Ascending aorta (tissue), 2 donors: ENCODE measurements around the gene RGS3. TPM values are rescaled to one million over a fixed set of nuclear protein-coding genes. Genes with fewer than 3 reads are reported as not detected.

Experiments
- DNase-seq, 2 donors: peaks; one replicate each; pipeline ENCODE4 v3.0.0-alpha.2; 2019; ENCODE audit warnings: low spot score in 2 of 2
- H3K27ac ChIP-seq, 2 donors: fragments of 200-600 bp; sonication (generic); one replicate each; pipeline ENCODE4 v1.5.1; 2016 to 2017; ENCODE audit warnings: mild to moderate bottlenecking in 1 of 2
- H3K27me3 ChIP-seq: fragments of 200-600 bp; sonication (generic); one replicate; pipeline ENCODE4 v1.5.1; 2017
- H3K36me3 ChIP-seq, 2 donors: fragments of 200-600 bp; sonication (generic); one replicate each; pipeline ENCODE4 v1.5.1; 2016
- H3K4me1 ChIP-seq, 2 donors: fragments of 200-600 bp; sonication (generic); one replicate each; pipeline ENCODE4 v1.5.1; 2016 to 2017; ENCODE audit warnings: mild to moderate bottlenecking in 1 of 2
- H3K4me3 ChIP-seq, 2 donors: fragments of 200-600 bp; sonication (generic); one replicate each; pipeline ENCODE4 v1.5.1; 2016 to 2017; ENCODE audit warnings: mild to moderate bottlenecking in 1 of 2
- H3K9me3 ChIP-seq, 2 donors: fragments of 200-600 bp; sonication (generic); one replicate each; pipeline ENCODE4 v1.5.1; 2016
- CTCF ChIP-seq, 3 experiments: fragments of 200-600 bp in 2 of 3; fragments of 450-650 bp in 1 of 3; sonication (generic) in 2 of 3; IDR thresholded peaks; one replicate each; pipeline ENCODE4 v1.5.1; 2016 to 2019; ENCODE audit warnings: antibody characterized with exemption in 3 of 3, mild to moderate bottlenecking in 1 of 3, moderate library complexity in 1 of 3
- intact Hi-C: fragments of 100-400 bp; cut with DNase I; formaldehyde crosslinking; loops from one replicate; pipeline ENCODE4 v1.15.1; 2023
- total RNA-seq: library from RNA; depleted of rRNA; stranded (reverse); fragments of >200 nt; gene quantifications from one replicate; pipeline ENCODE4 v1.1.0, GENCODE V29; 2016

The RGS3 gene
- total RNA-seq, 1 donor from 2014 or later: 125 TPM

DNA sequence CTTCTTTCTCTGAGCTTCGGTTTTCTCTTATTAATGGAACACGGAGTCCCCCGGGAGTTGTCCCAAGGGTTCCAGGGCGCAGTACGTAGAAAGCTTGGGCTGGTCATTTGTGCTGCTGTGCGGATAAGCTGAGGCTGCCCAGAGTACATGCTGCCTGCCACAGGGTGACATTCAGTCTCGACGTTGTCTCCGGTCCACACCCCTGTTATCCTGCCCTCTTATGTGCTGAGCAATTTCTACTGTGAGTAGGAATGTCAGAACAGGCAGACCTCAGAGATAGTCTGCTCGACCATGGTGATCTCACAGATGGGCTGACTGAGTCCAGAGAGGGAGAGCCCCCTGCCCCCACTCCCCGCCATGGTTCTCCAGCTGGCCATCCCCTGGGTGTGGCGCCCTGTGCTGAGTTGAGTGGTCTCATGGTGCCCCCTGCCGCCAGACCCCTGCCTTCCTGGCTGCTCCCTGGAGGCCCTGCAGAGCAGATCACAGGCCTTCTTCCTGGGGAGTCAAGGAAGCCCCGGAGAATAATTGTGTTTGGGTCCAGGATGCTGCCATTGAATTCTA is 124.0 kb downstream of the RGS3 start:
- intact Hi-C loops: loop anchor here (2.0 to 5.0 kb wide), 2 partner anchors 141 to 310 kb away; partner anchors contain the start of genes CDC26 and PRPF4
- no peak for DNase-seq
- peaks cover 11 to 44% of the 10 kb centered on the region in 2 donors for H3K4me1 ChIP-seq

DNA sequence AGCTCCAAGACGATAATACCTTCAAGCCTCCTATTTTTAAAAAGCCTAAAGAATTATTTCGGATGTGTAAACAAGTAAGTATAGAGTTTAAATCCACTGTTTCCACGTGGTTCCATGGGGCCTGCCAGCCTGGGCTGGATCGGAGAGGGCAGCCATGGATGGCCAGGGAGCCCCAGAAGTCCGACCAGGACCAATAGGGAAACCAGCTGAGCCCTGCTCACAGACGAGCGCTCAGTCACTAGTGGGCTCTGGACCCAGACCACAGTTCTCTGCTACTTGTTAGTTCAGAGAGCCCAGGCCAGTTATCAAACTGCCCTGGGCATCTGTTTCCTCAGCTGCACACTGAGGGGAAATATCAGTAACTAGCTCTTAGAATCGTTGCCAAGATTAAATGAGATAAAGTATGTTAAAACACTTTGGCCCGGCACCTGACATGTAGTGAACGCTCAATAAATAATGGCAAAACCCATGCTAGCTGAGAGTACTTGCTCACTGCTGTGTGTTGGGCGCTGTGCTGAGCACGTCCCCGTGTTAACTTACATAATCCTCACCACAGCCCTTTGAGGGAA is 124.8 kb downstream of the RGS3 start:
- intact Hi-C loops: loop anchor here (5.0 kb wide), 1 partner anchor 311 kb away; the partner anchor contains the start of genes CDC26 and PRPF4
- Histone ChIP-seq H3K4me1 (peaks cover 11 to 41% of the 10 kb centered on the region in 2 donors), H3K27me3 (no peaks in the 10 kb centered on the region), H3K9me3 (no peaks in the 10 kb centered on the region), H3K4me3 (no peak overlapping the region), H3K27ac (peak overlapping the region; percentile 68 to 96), H3K36me3 (peaks cover 24 to 48% of the 10 kb centered on the region in 2 donors)
- TF ChIP-seq CTCF (IDR thresholded peaks at IDR 0.05): no peak
- no peak for DNase-seq

More for the DNA sequence above, 124.0 kb downstream of the RGS3 start:
- Histone ChIP-seq H3K27ac (peak overlapping the region; percentile 68 to 96), H3K27me3 (no peaks in the 10 kb centered on the region), H3K9me3 (no peaks in the 10 kb centered on the region), H3K36me3 (peaks cover 26 to 52% of the 10 kb centered on the region in 2 donors), H3K4me3 (no peak overlapping the region)
- peak; percentile 8 to 45 (median 41) for TF ChIP-seq CTCF (IDR thresholded peaks at IDR 0.05)

GRCh38 chr9:113588936-113589335 is 125.4 kb downstream of the RGS3 start:
- DNase-seq: no peak
- no peak overlapping the region for H3K4me3 ChIP-seq
- peaks cover 11 to 44% of the 10 kb centered on the region in 2 donors for H3K4me1 ChIP-seq
- H3K27ac ChIP-seq: peak overlapping the region; percentile 68 to 96
- H3K27me3 ChIP-seq: no peaks in the 10 kb centered on the region
- intact Hi-C loops: loop anchor here (5.0 kb wide), 1 partner anchor 312 kb away; the partner anchor contains the start of genes CDC26 and PRPF4
- peaks cover 18 to 42% of the 10 kb centered on the region in 2 donors for H3K36me3 ChIP-seq
- TF ChIP-seq CTCF (IDR thresholded peaks at IDR 0.05): no peak
- H3K9me3 ChIP-seq: no peaks in the 10 kb centered on the region

GRCh38 chr9:113589407-113589806 is 125.9 kb downstream of the RGS3 start:
- Histone ChIP-seq H3K36me3 (peaks cover 14 to 38% of the 10 kb centered on the region in 2 donors), H3K4me3 (no peak overlapping the region), H3K27ac (peak overlapping the region; percentile 68 to 96), H3K4me1 (peaks cover 11 to 44% of the 10 kb centered on the region in 2 donors), H3K9me3 (no peaks in the 10 kb centered on the region), H3K27me3 (no peaks in the 10 kb centered on the region)
- no peak for TF ChIP-seq CTCF (IDR thresholded peaks at IDR 0.05)
- DNase-seq: no peak
- intact Hi-C loops: loop anchor here (5.0 kb wide), 1 partner anchor 312 kb away; the partner anchor contains the start of genes CDC26 and PRPF4

DNA sequence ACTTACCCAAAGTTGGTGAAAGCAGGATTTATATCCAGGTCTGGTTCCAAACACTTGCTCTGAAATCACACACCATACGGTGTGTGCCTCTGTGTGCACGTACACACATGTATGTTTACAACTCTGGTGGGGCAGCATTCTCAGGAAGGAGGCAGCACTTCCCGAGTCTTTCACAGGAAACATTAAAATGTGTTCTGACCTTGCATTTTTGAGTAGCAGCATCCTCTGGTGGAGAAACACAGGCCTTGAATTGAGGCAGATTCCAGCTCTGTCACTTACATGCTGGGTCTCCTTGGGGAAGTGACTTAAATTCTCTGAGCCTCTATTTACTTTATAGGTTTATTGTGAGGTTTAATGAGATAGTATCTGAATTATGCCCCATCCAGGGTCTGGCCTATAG is 126.4 kb downstream of the RGS3 start:
- intact Hi-C loops: loop anchor here (5.0 kb wide), 1 partner anchor 313 kb away; the partner anchor contains the start of genes CDC26 and PRPF4
- peak overlapping the region; percentile 68 to 96 for H3K27ac ChIP-seq
- H3K36me3 ChIP-seq: peaks cover 9 to 33% of the 10 kb centered on the region in 2 donors
- H3K9me3 ChIP-seq: no peaks in the 10 kb centered on the region
- peaks cover 11 to 44% of the 10 kb centered on the region in 2 donors for H3K4me1 ChIP-seq
- no peak overlapping the region for H3K4me3 ChIP-seq
- TF ChIP-seq CTCF (IDR thresholded peaks at IDR 0.05): peak; percentile 37 to 57 (median 55)
- no peak for DNase-seq
- no peaks in the 10 kb centered on the region for H3K27me3 ChIP-seq
